Putamen (tissue), 1 donor: ENCODE measurements around the gene ZFYVE28.
"Not testable (repeated sequence)": the region's sequence is repeated elsewhere in the genome, so short reads cannot be mapped to it uniquely, and the experiment has no call there.

Experiments
- DNase-seq: peaks from one replicate; pipeline ENCODE4 v3.0.0-alpha.2; 2016; ENCODE audit warnings: low spot score

Gene ZFYVE28

DNA sequence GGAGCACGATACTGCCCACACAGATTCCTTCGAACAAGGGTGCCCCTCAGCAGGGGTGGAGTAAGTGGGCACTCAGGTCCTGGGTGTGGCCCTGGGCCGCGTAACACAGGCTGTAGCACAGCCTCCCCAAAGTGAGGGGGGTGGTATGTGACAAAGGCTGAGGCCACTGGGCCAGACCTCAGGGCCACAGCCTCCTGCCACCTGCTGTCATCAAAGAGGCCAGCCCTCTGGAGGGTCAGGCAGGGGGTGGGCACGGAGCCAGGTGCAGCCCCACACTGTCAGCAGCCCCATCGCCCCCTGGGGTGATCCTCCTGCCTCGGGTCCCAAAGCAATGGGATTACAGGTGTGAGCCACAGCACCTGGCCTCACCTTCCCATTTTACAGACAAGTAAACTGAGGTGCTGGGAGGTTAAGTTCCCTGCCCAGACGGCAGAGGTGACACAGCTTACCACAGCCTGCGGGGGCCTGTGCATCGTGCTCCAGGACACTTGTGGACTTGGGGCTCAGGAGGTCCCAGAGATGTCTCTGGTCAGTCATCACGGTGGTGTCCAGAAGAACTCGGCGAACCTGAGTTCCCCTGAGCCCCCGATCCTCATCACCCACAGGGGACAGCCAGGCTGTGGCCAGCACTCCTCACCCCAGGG is 129.0 kb downstream of the ZFYVE28 start:
- DNase-seq: no peak

DNA sequence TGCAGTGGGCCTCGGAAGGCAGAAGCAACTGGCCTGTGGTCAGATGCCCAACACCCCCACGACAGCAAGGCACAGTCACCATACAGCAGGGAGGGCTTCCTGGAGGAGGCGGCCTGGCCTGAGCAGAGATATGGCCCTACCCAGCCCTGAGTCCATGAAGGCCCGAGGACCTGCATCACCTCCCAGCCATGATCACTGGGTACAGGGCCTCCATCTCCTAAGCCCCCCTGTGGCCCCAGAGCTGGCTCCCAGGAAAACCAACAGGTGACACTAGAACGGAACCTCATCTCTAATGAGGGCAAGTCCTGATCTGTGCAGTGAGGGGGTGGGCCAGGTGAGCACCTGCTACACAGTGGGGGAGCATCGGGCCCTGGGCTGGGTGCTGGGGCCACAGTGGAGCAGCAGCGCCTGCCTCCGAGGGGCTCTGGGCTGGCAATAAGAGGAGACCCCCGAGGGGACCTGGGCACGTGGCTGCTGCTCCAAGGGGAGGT is 130.3 kb downstream of the ZFYVE28 start:
- DNase-seq: no peak

DNA sequence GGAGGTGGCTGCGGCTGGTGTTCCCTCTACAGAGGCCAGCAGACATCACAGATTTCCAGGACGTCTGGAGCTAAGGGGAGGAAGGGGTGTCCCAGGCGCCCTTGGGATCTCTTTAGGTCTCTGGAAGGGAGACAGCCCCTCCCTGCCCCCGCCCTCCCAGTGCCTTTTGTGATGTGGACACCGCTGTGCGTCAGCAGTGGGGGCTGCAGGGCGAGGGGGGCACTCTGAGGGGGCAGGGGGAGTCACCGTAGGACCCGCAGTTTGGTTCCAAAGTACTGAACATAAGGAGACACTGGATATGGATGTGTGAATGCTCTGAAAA is 130.9 kb downstream of the ZFYVE28 start:
- no peak for DNase-seq

DNA sequence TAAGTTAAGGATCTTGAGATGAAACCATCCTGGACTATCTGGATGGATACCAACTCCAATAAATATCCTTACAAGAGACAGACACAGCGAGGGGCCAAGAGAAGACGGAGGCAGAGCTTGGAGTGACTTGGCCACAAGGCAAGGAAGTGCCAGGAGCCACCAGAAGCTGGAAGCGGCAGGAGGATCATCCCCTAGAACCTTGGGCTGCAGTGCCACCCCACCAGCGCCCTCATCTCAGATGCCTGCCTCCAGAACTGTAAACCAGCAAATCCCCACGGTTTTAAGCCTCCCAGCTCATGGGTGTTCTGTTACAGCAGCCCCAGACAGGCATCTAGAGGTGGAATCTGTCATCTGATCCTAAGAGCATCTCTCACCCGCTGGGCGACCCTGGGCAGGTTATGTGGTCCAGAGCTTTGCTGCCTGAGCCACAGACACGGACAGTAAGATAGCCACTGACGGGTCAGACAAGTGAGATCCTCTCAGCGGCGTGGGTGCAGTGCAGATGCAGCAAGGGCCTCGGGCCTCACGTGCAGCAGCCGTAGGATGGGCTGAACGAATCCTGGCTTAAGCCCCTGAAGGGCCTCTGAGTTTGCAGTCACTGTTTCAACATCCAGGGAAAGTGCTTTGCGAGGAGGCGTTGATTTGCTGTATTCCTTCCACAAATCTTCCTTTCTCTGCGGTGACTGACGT is 131.4 kb downstream of the ZFYVE28 start:
- no peak for DNase-seq

DNA sequence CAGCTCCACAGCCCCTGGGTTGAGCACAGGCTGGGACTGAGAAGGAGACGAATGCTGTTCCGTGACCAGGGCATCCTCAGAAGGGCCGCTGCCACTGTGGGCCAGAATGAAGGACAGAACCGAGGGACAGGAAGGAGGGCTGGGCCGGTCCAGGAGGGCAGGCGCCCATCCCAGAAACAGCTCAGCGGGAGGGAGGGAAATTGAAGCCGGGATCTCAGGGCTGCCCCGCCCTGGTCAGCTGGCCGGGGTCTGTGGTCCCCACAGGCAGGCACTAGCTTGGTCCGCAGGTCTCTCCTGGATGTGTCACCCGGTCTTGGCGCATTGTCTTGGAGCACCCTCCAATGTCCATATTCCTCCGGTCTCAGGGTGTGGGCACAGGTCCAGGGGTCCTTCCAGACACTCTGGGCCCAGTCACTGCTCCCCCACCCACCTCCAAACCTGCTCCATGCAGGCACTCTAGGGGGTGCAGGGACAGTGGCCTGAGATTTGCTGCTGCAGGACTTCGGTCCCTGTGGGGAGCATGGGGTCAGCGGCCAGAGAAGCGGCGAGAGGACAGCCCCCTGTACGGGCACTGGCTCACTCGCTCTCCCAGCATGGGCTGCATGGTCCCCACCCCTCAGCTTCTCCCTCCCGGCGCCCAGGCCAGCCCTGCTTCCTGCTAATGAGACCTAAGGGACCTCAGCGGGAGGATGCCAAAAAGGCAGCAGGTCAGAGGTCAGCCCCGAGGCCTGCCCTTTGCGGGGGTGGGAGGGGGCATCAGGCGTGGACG is 132.6 kb downstream of the ZFYVE28 start:
- DNase-seq: no peak

DNA sequence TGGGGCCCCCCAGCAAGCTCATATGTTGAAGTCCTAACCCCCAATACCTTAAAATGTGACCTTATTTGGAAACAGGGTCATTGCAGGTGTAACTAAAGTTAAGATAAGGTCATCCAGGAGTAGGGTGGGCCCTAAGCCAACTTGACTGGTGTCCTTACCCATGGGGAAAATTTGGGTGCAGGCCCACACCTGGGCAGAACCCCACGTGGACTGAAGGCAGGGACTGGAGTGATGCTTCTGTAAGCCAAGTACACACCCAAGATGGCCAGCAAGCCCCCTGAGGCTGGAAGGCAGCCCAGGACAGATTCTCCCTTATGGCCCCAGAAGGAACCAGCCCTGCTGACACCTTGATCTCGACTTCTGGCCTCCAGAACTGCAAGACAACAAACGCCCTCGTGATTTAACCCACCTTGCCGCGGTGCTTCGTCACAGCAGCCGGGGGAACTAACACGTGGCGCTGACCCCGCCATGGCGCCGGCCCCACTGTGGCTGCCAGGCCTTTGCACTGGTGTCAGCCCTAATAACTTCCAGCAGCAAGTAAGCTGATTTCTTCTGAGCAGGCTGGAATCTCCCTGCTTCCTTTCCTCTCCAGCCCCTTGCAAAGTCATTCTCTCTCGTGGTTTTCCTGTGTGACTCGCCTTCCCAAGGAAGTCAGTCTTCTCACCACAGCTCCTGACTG is 133.4 kb downstream of the ZFYVE28 start:
- no peak for DNase-seq

DNA sequence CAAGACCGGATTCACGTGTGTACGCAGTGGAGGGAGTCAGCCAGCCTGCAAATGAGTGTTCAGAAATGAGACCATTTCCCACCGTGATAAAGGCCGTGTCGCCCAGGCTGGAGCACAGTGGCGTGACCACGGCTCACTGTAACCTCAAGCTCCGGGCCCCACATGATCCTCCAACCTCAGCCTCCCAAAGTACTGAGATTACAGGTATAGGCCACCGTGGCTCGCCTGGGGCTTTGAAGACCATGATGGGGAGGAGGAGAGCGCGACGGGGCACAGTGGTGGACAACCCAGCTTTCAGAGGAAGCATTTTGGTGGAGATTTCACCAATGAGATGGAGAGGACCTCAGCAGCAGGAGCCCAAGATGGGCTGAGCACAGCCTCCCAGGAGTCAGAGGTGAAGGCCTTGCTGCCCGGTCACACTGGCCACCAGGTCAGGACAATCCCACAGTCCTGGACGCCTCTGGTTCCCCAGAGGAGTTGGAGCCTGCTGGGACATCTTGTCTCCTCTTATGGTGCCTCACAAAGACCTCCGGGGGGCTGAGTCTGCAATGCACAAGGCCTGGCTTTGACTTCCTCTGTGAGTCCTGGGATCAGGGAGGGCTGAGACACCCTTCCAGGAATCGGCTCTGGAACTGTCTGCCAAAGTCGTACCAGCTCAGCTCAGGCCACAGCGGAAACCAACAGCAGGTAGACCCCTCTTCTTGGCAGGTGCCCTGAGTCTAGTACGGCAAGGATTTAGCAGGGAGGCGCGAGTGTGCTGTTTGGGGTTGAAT is 134.1 kb downstream of the ZFYVE28 start:
- DNase-seq: no peak

DNA sequence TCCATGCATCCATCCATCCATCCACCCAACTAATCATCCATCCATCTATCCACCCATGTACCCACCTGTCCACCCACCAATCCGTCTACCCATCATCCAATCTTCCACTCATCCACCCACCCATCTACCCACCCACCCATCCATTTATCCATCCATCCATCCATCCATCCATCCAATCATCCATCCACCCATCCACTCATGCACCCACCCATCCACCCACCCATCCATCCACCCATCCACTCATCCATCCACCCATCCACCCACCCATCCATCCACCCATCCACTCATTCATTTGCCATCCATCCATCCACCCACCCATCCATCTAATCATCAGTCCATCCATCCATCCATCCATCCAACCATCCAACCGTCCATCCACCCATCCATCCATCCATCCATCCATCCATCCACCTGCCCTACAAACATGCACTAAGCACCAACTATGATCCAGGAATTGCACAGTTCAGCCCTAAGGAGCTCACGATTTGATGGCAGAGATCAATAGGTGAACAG is 135.2 kb downstream of the ZFYVE28 start:
- no peak for DNase-seq

DNA sequence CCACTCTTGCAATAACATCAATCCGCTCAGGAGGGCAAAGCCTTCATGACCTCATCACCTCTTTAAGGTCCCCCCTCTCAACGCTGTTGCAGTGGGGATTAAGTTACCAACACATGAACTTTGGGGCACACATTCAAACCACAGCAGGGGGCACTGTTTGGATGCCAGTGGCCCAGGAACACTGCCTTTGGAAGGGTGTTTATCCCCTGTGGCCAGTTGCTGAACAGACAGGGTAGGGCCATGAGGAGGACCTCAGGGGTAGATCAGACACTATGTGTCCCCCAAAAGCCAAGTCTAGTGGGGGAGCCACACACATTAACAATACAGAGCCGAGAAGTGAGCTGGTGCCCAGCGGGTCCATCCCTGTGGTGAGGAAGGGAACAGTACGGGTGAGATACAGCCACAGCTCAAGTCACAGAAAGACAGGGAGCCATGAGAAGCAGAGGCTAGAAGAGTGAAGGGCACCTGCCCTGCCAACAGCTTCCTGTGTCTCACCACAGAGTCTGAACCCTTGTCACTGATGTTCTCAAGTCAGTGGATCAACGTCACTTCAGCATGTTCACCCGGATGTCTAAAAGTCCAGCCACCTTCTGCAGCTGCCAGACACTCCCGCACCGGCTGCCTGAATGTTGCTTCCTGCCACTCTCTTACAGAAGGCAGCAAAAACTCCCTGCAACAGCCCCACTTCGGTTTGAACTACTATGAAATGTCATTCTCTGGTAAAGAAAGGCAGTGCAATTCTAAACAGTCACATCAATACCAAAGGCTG is 136.7 kb downstream of the ZFYVE28 start:
- DNase-seq: no peak

DNA sequence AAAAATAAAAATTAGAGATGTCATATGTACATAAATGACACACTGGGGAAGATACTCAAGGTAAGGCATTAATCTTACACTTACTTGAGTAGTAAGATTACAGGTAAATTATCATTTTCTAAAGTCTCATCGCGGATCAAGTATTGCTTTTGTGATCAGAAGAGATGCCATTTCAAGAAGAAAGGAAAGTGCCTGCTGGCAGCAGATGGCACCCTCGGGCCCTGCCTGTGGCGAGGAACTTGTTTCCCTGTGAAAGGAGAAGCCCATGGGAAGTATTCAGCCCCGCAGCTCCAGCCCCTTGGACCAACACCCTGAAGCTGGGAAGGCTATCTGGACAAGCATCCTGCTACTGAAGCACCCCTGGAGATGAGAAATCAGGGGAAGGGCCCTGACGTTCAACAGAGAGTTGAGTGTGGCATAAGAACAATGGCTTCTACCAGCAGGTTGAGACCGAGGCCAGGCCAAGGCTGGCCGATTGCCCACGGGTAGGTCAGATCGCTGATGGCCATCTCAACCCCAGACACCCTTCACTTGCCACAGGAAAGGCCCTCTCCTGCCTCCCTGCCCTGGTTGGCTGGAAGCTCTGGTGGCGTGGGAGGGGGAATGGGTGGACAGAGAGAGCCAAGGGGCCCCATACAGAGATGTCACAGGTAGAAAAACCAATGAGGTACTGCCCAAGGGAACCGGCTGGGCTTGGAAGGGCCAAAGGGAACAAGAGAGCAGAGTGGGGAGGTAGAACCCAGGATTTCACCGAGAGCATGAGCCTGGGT is 137.7 kb downstream of the ZFYVE28 start:
- DNase-seq: no peak

DNA sequence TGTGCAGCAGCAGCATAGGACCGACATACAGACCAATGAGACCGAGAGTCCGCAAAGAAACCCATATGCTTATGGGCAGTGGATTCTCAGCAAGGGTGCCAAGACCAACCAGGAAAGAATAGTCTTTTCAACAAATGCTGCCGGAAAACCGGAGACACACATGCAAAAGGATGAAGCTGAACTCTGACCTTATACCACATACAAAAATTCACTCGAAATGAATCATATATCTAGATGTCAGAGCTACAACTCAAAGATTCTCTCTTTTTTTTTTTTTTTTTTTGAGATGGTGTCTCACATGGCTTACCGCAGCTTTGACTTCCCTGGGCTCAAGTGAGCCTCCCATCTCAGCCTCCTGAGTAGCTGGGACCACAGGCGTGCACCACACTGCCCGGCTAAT is 140.5 kb downstream of the ZFYVE28 start:
- DNase-seq: no peak

DNA sequence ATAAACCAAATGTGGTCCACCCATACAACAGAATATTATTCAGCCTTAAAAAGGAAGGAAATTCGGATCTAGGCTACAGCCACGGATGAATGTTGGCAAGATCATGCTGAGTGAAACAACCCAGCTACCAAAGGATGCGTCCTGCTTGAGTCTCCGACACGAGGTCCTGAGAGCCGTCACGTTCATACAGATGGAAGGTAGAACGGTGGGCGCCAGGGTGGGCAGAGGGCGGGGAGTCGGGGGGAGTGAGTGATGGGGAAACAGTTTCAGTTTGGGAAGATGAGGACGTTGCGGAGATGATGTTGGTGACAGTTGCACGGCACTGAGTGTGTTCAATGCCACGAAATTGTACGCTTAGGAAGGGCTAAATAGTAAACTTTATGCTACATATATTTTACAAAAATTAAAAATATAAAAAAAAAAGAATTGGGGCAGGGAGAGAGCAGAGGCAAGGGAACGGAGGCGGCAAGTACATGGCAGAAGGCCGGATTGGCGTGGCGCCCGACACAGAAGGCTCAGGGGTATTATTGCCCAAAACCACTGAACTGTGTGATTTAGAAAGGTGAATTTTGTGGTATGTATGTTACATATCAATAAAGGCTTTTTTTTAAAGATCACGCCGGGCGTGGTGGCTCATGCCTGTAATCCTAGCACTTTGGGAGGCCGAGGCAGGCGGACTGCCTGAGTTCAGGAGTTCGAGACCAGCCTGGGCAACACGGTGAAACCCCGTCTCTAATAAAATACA is 141.7 kb downstream of the ZFYVE28 start:
- no peak for DNase-seq

DNA sequence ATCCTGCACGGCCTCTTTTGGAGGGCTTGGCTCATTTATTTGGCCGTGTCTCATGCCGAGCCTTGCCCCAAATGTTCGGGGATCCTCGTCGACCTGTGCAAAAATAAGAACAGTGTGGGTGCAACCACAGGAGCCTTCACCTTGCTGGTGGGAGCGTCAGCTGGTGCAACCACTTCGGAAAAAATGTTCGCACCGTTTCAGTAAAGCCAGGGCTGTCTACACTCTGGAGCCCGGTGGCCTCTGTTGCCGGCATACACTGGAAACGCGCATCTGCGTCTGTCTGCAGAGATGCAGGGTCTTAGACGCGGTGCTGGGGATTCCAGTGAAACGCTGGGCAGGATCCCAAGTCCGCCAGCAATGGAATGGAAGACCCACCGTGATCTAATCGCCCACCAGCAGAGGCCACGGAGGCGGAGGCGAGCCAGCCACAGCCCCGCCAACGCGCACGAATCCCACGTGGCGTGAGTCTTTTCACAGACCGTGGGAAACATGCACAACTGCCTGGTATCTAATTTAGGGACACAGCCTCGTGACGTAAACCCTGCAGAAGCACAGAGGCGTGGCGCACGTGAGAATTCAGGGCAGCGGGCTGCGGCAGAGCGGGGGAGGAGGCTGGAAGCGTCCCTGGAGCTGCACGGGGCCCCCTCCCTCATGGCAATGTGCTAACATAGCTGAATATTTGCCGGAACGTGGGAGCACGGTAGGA is 142.7 kb downstream of the ZFYVE28 start:
- DNase-seq: no peak

DNA sequence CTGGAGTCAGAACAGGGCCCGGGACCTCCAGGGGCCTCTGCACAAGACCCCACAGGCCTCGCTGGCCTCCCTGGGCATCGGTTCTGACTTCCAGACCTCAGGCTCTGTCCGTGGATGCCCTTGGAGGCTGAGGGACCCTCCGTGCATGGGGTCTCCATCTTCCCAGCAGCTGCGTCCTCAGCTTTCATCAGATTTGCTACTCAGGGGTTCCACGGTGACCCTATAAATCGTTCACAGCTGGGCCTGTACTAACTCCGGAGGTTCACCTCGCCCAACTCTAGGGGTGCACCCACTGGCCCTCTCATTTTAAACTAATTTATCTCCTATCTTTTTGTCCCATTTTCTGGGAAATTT is 143.4 kb downstream of the ZFYVE28 start:
- DNase-seq: not testable (repeated sequence)

DNA sequence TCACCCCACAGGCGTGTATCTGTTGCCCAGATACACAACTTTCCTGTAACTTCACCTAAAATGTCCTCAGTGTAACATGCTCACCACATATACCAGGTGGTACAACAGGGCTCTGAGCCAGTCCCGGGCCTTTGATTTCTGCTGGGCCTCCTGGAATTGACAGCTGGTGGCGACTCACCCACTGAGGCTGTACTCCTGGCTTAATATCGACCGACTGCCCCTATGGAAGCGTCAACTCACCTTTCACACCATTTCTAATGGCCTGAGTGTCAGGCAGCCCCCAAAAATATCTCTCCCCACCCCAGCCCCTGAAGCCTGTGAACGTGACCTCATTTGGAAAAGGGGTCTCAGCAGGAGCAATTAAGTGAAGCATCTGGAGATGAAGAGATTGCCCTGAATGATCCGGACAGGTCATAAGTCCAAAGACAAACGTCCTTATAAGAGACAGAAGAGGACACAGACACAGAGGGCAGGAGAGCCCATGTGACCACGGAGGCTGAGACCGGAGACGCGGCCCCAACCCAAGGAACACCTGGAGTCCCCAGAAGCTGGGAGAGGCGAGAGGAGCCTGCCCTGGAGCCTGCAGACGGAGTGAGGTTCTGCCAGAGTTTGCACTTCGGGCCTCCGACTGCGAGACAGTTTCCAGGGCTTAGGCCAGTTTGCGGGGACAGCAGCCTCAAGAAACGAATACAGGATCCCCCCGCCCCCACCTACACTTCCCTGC is 144.0 kb downstream of the ZFYVE28 start:
- no peak for DNase-seq

DNA sequence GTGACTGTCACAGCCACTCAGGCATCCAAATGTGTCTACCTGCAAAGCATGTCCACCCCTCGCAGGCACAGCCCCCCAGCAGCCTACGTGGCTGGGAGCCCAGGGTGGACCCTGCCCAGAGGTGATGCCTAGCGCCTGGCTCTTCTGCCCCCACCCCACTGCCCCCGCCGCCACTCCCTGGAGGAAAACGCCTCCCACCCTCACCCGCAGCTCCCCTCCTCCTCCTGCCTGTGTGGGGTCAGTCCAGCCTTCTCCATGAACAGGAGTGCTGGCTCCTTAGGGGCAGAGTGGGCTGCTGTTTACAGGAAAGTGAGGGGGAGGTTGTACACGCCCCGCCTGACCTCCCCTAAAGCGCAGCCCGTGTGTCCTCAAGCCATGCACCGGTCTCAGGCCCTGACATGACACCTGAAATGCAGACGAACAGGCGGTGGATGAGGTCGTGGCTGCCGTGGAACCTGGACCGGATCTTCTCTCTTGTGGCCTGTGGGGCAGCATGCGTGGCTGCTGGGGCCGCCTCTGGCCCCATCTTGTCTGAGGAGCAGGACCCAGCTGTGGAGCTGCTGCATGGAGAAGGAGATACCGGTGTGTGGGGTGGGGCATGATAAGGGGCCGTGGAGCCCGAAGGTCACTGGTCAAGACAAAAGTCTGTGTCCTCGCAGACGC is 144.7 kb downstream of the ZFYVE28 start:
- DNase-seq: no peak

DNA sequence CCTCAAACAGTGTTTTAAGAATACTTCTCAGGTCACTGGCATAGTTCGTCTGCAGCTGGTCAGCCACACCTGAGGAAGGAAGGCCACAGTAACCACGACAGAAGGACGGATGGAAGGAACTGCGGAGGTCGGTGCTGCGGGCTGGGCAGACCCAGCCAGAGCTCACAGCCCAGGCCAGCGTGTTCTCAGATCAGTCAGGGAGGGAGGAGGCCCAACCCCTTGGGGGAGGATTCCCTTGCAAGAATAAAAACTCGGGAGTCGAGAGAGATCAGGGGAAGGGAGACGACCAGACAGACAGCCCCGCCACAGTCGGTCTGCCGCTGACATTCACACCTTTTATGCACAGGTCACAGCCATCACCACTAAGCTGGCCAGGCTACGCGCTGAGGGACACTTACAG is 145.2 kb downstream of the ZFYVE28 start:
- no peak for DNase-seq

DNA sequence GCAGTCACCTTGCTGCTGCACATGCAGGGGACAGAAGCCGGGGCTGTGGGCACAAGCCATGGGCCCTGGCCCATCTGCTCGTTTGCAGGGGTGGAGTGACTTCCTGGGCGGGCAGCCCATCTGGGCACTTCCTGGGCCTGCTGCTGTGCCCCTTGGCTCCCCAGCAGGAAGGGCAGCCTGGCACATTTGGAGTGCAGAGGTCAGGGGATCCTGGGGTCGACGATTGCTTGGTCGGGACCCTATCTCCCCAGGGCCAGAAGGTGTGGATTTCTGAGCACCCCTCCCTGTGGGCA is 145.7 kb downstream of the ZFYVE28 start:
- no peak for DNase-seq
